WERI-Rb-1 (cell line): ENCODE measurements around the gene SIGLEC6.

Experiments used
- DNase-seq: peaks from one replicate; pipeline ENCODE4 v3.0.0-alpha.2; 2020
- H3K27ac ChIP-seq: fragments of 250-450 bp; sonication (Bioruptor Pico); 2 replicates; pipeline ENCODE4 v1.5.1; 2020; ENCODE audit warnings: mild to moderate bottlenecking, moderate library complexity
- H3K27me3 ChIP-seq: fragments of 250-450 bp; sonication (Bioruptor Pico); 2 replicates; pipeline ENCODE4 v1.5.1; 2021; ENCODE audit warnings: mild to moderate bottlenecking, low read depth, moderate library complexity; ENCODE audit not compliant: insufficient read depth, severe bottlenecking
- H3K36me3 ChIP-seq: fragments of 250-450 bp; sonication (Bioruptor Pico); 2 replicates; pipeline ENCODE4 v1.5.1; 2020; ENCODE audit warnings: mild to moderate bottlenecking, moderate library complexity
- H3K4me3 ChIP-seq: 2 replicates; pipeline ENCODE4 v1.5.1; 2011; ENCODE audit warnings: low read depth, mild to moderate bottlenecking, control low read depth, low read length
- H3K9me3 ChIP-seq: fragments of 250-450 bp; sonication (Bioruptor Pico); 2 replicates; pipeline ENCODE4 v1.5.1; 2021; ENCODE audit warnings: mild to moderate bottlenecking, moderate library complexity; ENCODE audit not compliant: severe bottlenecking
- CTCF ChIP-seq: IDR thresholded peaks from 2 replicates; pipeline ENCODE4 v1.5.1; 2011; ENCODE audit warnings: low read depth, mild to moderate bottlenecking, control low read depth, inconsistent platforms, low read length

The SIGLEC6 gene

GRCh38 chr19:51541458-51542357, 10.2 kb upstream of the SIGLEC6 start:
- no peak for DNase-seq
- H3K9me3 ChIP-seq = no peaks in the 10 kb centered on the region
- H3K27ac ChIP-seq = no peak overlapping the region
- no peaks in the 10 kb centered on the region for H3K36me3 ChIP-seq
- TF ChIP-seq CTCF = no peak
- no peak overlapping the region for H3K4me3 ChIP-seq
- H3K27me3 ChIP-seq = peaks cover 95% of the 10 kb centered on the region

- Histone ChIP-seq H3K4me3 (no peak overlapping the region), H3K27ac (no peak overlapping the region), H3K9me3 (no peaks in the 10 kb centered on the region), H3K27me3 (peaks cover 92% of the 10 kb centered on the region), H3K36me3 (no peaks in the 10 kb centered on the region)
- no peak for DNase-seq
- TF ChIP-seq CTCF = no peak
These were observed 8.4 kb upstream of the SIGLEC6 start for GRCh38 chr19:51539821-51540366.

- H3K36me3 ChIP-seq = no peaks in the 10 kb centered on the region
- H3K9me3 ChIP-seq = no peaks in the 10 kb centered on the region
- peaks cover 89% of the 10 kb centered on the region for H3K27me3 ChIP-seq
- no peak for TF ChIP-seq CTCF
- H3K4me3 ChIP-seq = no peak overlapping the region
- no peak for DNase-seq
- H3K27ac ChIP-seq = no peak overlapping the region
These were observed 4.1 kb upstream of the SIGLEC6 start for GRCh38 chr19:51535535-51535934.

GRCh38 chr19:51530616-51531015, 854 bp downstream of the SIGLEC6 start:
- TF ChIP-seq CTCF = no peak

DNA sequence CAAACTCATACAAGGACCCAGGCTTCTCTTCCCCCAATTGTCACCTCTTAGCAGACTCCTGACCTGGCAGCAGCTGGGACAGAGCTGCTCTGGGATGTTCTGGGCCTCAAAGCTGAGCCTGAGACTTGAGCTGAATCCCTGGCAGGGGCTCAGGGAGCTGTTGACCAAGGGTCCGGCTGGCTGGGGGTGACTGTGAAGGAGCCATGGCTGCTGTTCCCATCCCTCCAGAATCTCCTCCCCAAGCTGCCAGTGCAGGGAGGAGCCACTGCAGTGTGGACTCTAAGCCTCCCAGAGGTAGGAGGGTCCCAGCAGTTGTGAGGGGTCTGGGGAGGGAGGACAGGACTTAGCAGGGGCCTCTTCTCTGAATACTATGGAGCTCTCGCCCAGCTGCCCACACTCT, 2.2 kb downstream of the SIGLEC6 start:
- H3K27me3 ChIP-seq = peaks cover 91% of the 10 kb centered on the region
- no peak overlapping the region for H3K4me3 ChIP-seq
- H3K36me3 ChIP-seq = no peaks in the 10 kb centered on the region
- no peak overlapping the region for H3K27ac ChIP-seq
- no peak for TF ChIP-seq CTCF
- DNase-seq = no peak
- peaks cover under 1% of the 10 kb centered on the region for H3K9me3 ChIP-seq

More at GRCh38 chr19:51530616-51531015, 854 bp downstream of the SIGLEC6 start:
- Histone ChIP-seq H3K27me3 (peaks cover 93% of the 10 kb centered on the region), H3K9me3 (no peaks in the 10 kb centered on the region), H3K36me3 (no peaks in the 10 kb centered on the region), H3K27ac (no peak overlapping the region), H3K4me3 (no peak overlapping the region)
- no peak for DNase-seq
